Neural cell (in vitro differentiated cells): ENCODE data around the gene DBF4B. TPM values are rescaled to one million over a fixed set of nuclear protein-coding genes. Genes with fewer than 3 reads are reported as not detected.

Experiments used
- H2AFZ ChIP-seq: fragments of 200-600, 300-800 bp; sonication (generic), shearing (Covaris generic); 2 replicates; pipeline ENCODE4 v1.6.0; 2014; ENCODE audit warnings: low read depth, mild to moderate bottlenecking, antibody characterized with exemption, low read length, moderate library complexity
- H3F3A ChIP-seq: fragments of 200-600 bp; shearing (Covaris generic); 2 replicates; pipeline ENCODE4 v1.6.1; 2016; ENCODE audit warnings: mild to moderate bottlenecking, moderate library complexity, mixed read lengths, antibody characterized with exemption, low read length; ENCODE audit not compliant: insufficient read depth, poor library complexity, severe bottlenecking
- H3K27ac ChIP-seq: fragments of 200-600, 300-800 bp; sonication (generic), shearing (Covaris generic); 2 replicates; pipeline ENCODE4 v1.5.1; 2014; ENCODE audit warnings: mild to moderate bottlenecking, low read length, moderate library complexity
- H3K27me3 ChIP-seq: fragments of 300-800, 200-600 bp; sonication (generic), shearing (Covaris generic); 2 replicates; pipeline ENCODE4 v1.6.0; 2014; ENCODE audit warnings: mild to moderate bottlenecking, low read depth, low read length, moderate library complexity; ENCODE audit not compliant: insufficient read depth
- H3K36me3 ChIP-seq: fragments of 300-800, 200-600 bp; sonication (generic), shearing (Covaris generic); 2 replicates; pipeline ENCODE4 v1.5.1; 2014; ENCODE audit warnings: mild to moderate bottlenecking, antibody characterized with exemption, low read length, moderate library complexity; ENCODE audit not compliant: insufficient read depth
- H3K4me2 ChIP-seq: fragments of 300-800, 200-600 bp; sonication (generic), shearing (Covaris generic); 2 replicates; pipeline ENCODE4 v1.6.0; 2014; ENCODE audit warnings: mild to moderate bottlenecking, low read length
- H3K4me3 ChIP-seq: fragments of 300-800, 200-600 bp; sonication (generic), shearing (Covaris generic); 2 replicates; pipeline ENCODE4 v1.5.1; 2014; ENCODE audit warnings: mild to moderate bottlenecking, low read length, moderate library complexity
- H3K79me2 ChIP-seq: fragments of 200-600 bp; shearing (Covaris generic); replicated peaks from 2 replicates; pipeline ENCODE4 v1.6.0; 2014; ENCODE audit warnings: mild to moderate bottlenecking, low read length, moderate library complexity; ENCODE audit not compliant: insufficient read depth
- H3K9ac ChIP-seq: fragments of 300-800, 200-600 bp; sonication (generic), shearing (Covaris generic); 2 replicates; pipeline ENCODE4 v1.6.1; 2016; ENCODE audit warnings: mild to moderate bottlenecking, low read length, mixed read lengths
- H3K9me2 ChIP-seq: fragments of 200-600 bp; shearing (Covaris generic); 2 replicates; pipeline ENCODE4 v1.6.1; 2016; ENCODE audit warnings: mild to moderate bottlenecking, low read length, mixed read lengths; ENCODE audit not compliant: insufficient read depth
- H3K9me3 ChIP-seq: fragments of 200-600, 300-800 bp; sonication (generic), shearing (Covaris generic); 2 replicates; pipeline ENCODE4 v1.6.1; 2016; ENCODE audit warnings: mild to moderate bottlenecking, mixed run types, low read length, moderate library complexity, mixed read lengths
- H4K20me1 ChIP-seq: fragments of 200-600 bp; shearing (Covaris generic); 2 replicates; pipeline ENCODE4 v1.6.1; 2016; ENCODE audit warnings: mild to moderate bottlenecking, mixed run types; ENCODE audit not compliant: insufficient read depth
- EP300 ChIP-seq: fragments of 450-650 bp; conservative IDR thresholded peaks from 2 replicates; pipeline ENCODE4 v1.6.1; 2014; ENCODE audit warnings: antibody characterized with exemption, mild to moderate bottlenecking, moderate library complexity; ENCODE audit not compliant: poor library complexity, severe bottlenecking
- EZH2 ChIP-seq: fragments of 200-600, 300-800 bp; shearing (Covaris generic), sonication (generic); IDR thresholded peaks from 2 replicates; pipeline ENCODE4 v1.6.1; 2014; ENCODE audit warnings: antibody characterized with exemption, low read length, borderline replicate concordance, mild to moderate bottlenecking; ENCODE audit not compliant: insufficient read depth, poor library complexity, severe bottlenecking
- MXI1 ChIP-seq: fragments of 450-650 bp; conservative IDR thresholded peaks from 2 replicates; pipeline ENCODE4 v1.6.1; 2014; ENCODE audit warnings: antibody characterized with exemption, mild to moderate bottlenecking; ENCODE audit not compliant: poor library complexity, severe bottlenecking
- POLR2AphosphoS5 ChIP-seq: IDR thresholded peaks from 2 replicates; pipeline ENCODE4 v1.6.1; 2012
- RAD21 ChIP-seq: fragments of 450-650 bp; conservative IDR thresholded peaks from 2 replicates; pipeline ENCODE4 v1.6.1; 2014; ENCODE audit warnings: antibody characterized with exemption, mild to moderate bottlenecking, moderate library complexity
- SMC3 ChIP-seq: fragments of 450-650 bp; conservative IDR thresholded peaks from 2 replicates; pipeline ENCODE4 v1.6.1; 2014; ENCODE audit warnings: antibody characterized with exemption, mild to moderate bottlenecking, moderate library complexity; ENCODE audit not compliant: poor library complexity
- TAF1 ChIP-seq: IDR thresholded peaks from 2 replicates; pipeline ENCODE4 v1.6.1; 2012; ENCODE audit warnings: low read depth
- polyA plus RNA-seq: library from polyadenylated mRNA; depleted of rRNA; stranded (reverse); fragments of >200 nt; gene quantifications from 2 replicates; pipeline ENCODE4 v1.2.3, GENCODE V29; 2014
- TF ChIP-seq, protein P1 (sequence below): IDR thresholded peaks from 2 replicates; pipeline ENCODE4 v1.6.1; 2012; ENCODE audit warnings: borderline replicate concordance
- TF ChIP-seq, protein P2 (sequence below): fragments of 450-650 bp; IDR thresholded peaks from 2 replicates; pipeline ENCODE4 v1.5.1; 2014; ENCODE audit warnings: antibody characterized with exemption, mild to moderate bottlenecking, moderate library complexity; ENCODE audit not compliant: poor library complexity, severe bottlenecking

The DBF4B gene
- polyA plus RNA-seq, 1 donor from 2014 or later, result 10.7 TPM

DNA sequence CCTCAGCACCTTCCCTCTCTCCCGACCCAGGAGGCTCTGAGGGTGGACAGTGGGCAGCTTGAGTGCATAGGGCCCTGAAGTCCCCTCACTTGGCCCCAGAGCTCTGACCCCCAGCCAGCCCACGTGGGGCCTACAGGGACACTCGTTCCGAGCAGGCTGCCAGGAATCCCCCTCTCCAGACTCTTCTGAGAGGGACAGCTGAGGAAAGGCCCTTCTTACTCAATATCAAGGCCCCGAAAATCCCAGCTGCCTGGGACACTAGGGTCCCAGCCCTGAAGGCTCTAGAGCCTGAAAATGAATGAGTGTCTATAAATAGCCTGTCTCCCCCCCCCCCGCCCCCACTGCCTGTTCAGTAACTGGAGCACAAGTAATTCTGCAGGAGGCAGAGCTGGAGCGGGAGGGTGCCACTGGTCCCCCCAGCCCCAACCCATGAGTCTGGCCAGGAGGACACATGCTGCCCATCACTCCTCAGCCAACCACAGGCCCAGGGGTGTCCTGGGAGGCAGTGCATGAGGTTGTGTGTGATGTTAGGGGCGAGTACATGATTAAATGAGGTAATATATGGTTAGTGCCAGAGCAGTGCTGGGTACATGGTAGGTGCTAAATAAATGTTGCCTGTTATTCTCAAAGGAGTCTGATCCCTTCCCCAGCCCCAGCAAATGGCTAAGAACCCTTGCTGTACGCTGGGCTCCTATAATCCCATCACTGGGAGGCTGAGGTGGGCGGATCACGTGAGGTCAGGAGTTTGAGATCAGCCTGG lies 61.9 kb downstream of the DBF4B start:
- no peak overlapping the region for H3K27ac ChIP-seq
- no peaks in the 10 kb centered on the region for H3F3A ChIP-seq
- H2AFZ ChIP-seq, result no peak overlapping the region
- H3K4me3 ChIP-seq, result no peak overlapping the region
- no peak overlapping the region for H3K4me2 ChIP-seq
- no peaks in the 10 kb centered on the region for H3K79me2 ChIP-seq
- H4K20me1 ChIP-seq, result no peaks in the 10 kb centered on the region
- H3K27me3 ChIP-seq, result no peaks in the 10 kb centered on the region
- no peaks in the 10 kb centered on the region for H3K9me3 ChIP-seq
- H3K36me3 ChIP-seq, result no peaks in the 10 kb centered on the region
- H3K9ac ChIP-seq, result no peak overlapping the region
- TF ChIP-seq POLR2AphosphoS5, result no peak
- TF ChIP-seq EP300, result no peak
- no peak for TF ChIP-seq SMC3
- no peak for TF ChIP-seq MXI1
- no peak for TF ChIP-seq RAD21
- TF ChIP-seq, protein P1, sequence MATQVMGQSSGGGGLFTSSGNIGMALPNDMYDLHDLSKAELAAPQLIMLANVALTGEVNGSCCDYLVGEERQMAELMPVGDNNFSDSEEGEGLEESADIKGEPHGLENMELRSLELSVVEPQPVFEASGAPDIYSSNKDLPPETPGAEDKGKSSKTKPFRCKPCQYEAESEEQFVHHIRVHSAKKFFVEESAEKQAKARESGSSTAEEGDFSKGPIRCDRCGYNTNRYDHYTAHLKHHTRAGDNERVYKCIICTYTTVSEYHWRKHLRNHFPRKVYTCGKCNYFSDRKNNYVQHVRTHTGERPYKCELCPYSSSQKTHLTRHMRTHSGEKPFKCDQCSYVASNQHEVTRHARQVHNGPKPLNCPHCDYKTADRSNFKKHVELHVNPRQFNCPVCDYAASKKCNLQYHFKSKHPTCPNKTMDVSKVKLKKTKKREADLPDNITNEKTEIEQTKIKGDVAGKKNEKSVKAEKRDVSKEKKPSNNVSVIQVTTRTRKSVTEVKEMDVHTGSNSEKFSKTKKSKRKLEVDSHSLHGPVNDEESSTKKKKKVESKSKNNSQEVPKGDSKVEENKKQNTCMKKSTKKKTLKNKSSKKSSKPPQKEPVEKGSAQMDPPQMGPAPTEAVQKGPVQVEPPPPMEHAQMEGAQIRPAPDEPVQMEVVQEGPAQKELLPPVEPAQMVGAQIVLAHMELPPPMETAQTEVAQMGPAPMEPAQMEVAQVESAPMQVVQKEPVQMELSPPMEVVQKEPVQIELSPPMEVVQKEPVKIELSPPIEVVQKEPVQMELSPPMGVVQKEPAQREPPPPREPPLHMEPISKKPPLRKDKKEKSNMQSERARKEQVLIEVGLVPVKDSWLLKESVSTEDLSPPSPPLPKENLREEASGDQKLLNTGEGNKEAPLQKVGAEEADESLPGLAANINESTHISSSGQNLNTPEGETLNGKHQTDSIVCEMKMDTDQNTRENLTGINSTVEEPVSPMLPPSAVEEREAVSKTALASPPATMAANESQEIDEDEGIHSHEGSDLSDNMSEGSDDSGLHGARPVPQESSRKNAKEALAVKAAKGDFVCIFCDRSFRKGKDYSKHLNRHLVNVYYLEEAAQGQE, result no peak
- TF ChIP-seq, protein P2, sequence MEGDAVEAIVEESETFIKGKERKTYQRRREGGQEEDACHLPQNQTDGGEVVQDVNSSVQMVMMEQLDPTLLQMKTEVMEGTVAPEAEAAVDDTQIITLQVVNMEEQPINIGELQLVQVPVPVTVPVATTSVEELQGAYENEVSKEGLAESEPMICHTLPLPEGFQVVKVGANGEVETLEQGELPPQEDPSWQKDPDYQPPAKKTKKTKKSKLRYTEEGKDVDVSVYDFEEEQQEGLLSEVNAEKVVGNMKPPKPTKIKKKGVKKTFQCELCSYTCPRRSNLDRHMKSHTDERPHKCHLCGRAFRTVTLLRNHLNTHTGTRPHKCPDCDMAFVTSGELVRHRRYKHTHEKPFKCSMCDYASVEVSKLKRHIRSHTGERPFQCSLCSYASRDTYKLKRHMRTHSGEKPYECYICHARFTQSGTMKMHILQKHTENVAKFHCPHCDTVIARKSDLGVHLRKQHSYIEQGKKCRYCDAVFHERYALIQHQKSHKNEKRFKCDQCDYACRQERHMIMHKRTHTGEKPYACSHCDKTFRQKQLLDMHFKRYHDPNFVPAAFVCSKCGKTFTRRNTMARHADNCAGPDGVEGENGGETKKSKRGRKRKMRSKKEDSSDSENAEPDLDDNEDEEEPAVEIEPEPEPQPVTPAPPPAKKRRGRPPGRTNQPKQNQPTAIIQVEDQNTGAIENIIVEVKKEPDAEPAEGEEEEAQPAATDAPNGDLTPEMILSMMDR, result no peak
- TF ChIP-seq EZH2, result no peak
- TF ChIP-seq TAF1, result no peak
- no peaks in the 10 kb centered on the region for H3K9me2 ChIP-seq

DNA sequence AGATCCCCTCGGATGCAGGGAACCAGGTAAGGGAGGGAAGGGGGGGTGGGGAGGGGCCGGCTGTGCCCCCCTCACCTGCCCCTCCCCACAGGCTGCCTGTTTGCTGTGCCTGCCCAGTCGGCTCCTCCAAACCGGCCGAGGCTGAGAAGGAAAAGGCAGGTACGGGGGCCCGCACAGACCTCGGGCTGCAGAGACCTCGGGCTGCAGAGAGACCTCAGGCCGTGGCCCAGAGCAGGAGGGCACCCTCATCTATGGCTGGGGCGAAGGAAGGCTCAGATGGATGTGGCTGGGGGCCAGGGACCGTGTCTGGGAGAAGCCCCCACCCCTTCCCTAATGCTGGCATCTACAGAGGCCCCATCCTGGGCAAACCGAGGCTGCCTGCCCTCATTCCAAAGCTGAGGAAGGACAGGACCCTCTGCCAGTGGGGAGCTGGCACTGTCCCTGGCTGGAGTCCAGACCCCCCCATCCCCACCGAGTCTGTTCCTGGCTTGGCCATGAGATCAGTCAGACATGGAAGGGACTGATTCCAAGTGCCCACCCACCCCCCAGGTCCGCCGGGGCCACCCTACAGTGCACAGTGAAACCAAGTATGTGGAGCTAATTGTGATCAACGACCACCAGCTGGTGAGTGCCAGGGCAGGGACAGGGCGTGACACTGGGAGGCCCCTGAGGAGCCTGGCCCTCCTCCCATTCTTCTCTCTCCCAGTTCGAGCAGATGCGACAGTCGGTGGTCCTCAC lies 64.0 kb downstream of the DBF4B start:
- H4K20me1 ChIP-seq, result no peaks in the 10 kb centered on the region
- no peak overlapping the region for H3K4me2 ChIP-seq
- H3K9ac ChIP-seq, result no peak overlapping the region
- H3F3A ChIP-seq, result no peaks in the 10 kb centered on the region
- H3K27ac ChIP-seq, result no peak overlapping the region
- H3K9me3 ChIP-seq, result no peaks in the 10 kb centered on the region
- no peaks in the 10 kb centered on the region for H3K36me3 ChIP-seq
- no peak overlapping the region for H3K4me3 ChIP-seq
- peaks cover 6% of the 10 kb centered on the region for H3K27me3 ChIP-seq
- TF ChIP-seq EP300 (no peak), TAF1 (no peak)
- TF ChIP-seq, protein P1, result no peak
- H3K79me2 ChIP-seq, result no peaks in the 10 kb centered on the region
- no peaks in the 10 kb centered on the region for H3K9me2 ChIP-seq
- no peak overlapping the region for H2AFZ ChIP-seq
